Measurements from ENCODE around the gene NEFH. TPM values are rescaled to one million over a fixed set of nuclear protein-coding genes. Genes with fewer than 3 reads are reported as not detected.

Gene NEFH
- total and polyA plus RNA-seq, 4 donors = 0.22 to 0.71 (median 0.56) TPM

DNA sequence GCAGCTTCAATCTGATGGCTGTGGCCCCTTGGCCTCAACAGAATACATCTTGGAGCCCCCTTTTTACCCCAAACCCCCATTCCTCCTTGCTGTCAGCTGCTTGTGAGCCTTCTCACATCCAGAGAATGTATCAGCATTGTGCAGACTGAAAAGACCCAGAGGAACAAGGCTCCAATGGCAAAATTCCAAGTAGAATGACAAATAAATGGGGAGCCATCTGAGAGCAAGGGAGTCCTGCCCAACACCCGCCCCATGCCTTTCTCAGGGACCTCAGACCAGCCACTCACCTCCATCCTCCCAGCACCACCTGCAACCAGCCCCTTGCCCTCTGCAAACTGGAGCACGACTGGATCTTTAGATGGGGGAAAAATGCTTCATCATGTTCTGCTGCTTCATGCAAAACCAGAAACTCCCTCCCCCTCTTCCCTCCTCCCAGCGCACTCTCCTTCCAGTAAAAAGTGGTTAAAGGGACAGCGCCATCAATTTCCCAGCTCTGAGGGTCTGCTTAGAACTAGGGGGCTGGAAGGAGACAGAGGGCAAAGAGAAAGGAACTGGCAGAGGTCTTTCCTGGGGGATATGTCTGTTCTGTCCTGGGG lies 2.2 kb upstream of the NEFH start:
- ATAC-seq (ENCODE audit: insufficient read depth, low FRiP score) (no peak), DNase-seq (no peak)
- H3K36me3 ChIP-seq (ENCODE audit: control insufficient read depth in 4 of 4, insufficient read depth in 4 of 4, low read length in 4 of 4) = no peaks in the 10 kb centered on the region
- no peak overlapping the region for H3K9ac ChIP-seq (ENCODE audit: insufficient read depth in 1 of 2, low read length in 2 of 2)
- TF ChIP-seq, protein P1, sequence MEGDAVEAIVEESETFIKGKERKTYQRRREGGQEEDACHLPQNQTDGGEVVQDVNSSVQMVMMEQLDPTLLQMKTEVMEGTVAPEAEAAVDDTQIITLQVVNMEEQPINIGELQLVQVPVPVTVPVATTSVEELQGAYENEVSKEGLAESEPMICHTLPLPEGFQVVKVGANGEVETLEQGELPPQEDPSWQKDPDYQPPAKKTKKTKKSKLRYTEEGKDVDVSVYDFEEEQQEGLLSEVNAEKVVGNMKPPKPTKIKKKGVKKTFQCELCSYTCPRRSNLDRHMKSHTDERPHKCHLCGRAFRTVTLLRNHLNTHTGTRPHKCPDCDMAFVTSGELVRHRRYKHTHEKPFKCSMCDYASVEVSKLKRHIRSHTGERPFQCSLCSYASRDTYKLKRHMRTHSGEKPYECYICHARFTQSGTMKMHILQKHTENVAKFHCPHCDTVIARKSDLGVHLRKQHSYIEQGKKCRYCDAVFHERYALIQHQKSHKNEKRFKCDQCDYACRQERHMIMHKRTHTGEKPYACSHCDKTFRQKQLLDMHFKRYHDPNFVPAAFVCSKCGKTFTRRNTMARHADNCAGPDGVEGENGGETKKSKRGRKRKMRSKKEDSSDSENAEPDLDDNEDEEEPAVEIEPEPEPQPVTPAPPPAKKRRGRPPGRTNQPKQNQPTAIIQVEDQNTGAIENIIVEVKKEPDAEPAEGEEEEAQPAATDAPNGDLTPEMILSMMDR (IDR thresholded peaks at IDR 0.05; ENCODE audit: control extremely low read depth, extremely low read depth) = no peak
- peaks cover 0 to 16% (median 0%) of the 10 kb centered on the region in 4 donors for H3K9me3 ChIP-seq (ENCODE audit: control insufficient read depth in 4 of 4, insufficient read depth in 3 of 4, low read length in 3 of 4)
- no peak overlapping the region for H3K27ac ChIP-seq (ENCODE audit: low read depth in 1 of 2, low read length in 1 of 2)
- peaks cover 3 to 19% (median 17%) of the 10 kb centered on the region in 3 donors for H3K27me3 ChIP-seq (ENCODE audit: control insufficient read depth in 3 of 3, insufficient read depth in 3 of 3, low read length in 2 of 3)
- H3K4me3 ChIP-seq = no peak overlapping the region
- 15 to 25% methylated on average over 4 of the region's 4 CpGs for WGBS, 2 donors
- peaks cover 0 to 25% (median 0%) of the 10 kb centered on the region in 5 donors for H3K4me1 ChIP-seq (ENCODE audit: control insufficient read depth in 5 of 5, insufficient read depth in 5 of 5, low read length in 5 of 5)

DNA sequence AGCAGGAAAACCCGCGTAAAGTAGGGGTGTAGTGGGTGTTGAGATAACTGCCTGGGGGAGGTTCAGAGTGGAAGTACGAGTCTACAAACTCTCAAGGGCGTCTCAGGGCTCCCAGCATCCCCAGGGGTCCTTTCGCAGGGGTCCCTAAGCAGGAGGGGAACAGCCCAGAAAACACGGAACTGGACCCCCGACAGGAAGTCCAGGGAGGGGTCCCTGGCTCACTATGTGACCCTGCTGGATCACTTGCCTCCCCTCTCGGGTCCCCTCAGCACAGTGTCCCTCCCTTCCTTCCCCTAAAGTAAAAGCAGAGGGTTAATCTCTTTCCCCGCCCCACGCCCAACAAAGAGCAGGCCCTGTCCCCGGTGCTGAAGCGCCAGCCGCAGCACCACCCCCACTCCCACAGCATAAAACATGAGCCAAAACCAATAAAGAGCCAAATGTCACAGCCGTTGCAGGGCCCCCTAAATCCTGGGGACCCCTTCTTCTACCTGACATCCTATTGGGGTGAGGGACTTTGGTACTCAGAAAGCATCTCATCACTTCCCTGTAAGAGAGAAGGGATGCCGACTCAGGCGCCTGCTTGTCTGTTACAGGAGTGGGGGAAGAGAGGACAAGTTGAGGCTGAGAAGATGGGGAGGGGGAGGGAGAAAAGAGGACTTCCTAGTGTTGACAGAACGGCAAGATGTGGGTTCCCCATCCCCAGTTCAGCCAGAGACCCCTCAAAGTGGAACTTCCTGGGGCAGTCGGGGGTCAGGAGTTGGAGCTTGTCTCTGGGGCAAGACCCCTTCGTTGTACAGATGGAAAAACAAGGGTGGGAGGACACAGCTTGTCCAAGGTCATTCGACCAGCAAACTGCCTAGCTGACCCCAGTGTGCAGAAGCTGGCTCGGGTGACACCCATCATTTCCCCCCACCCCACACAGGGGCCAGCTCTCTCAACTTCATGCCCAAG lies 1.4 kb upstream of the NEFH start:
- TF ChIP-seq, protein P1 (IDR thresholded peaks at IDR 0.05; ENCODE audit: control extremely low read depth, extremely low read depth) = no peak
- Histone ChIP-seq H3K27me3 (ENCODE audit: control insufficient read depth in 3 of 3, insufficient read depth in 3 of 3, low read length in 2 of 3) (peaks cover 3 to 19% (median 17%) of the 10 kb centered on the region in 3 donors), H3K9ac (ENCODE audit: insufficient read depth in 1 of 2, low read length in 2 of 2) (no peak overlapping the region), H3K9me3 (ENCODE audit: control insufficient read depth in 4 of 4, insufficient read depth in 3 of 4, low read length in 3 of 4) (peaks cover 0 to 16% (median 0%) of the 10 kb centered on the region in 4 donors), H3K4me1 (ENCODE audit: control insufficient read depth in 5 of 5, insufficient read depth in 5 of 5, low read length in 5 of 5) (peaks cover 0 to 25% (median 0%) of the 10 kb centered on the region in 5 donors), H3K27ac (ENCODE audit: low read depth in 1 of 2, low read length in 1 of 2) (no peak overlapping the region), H3K4me3 (no peak overlapping the region), H3K36me3 (ENCODE audit: control insufficient read depth in 4 of 4, insufficient read depth in 4 of 4, low read length in 4 of 4) (no peaks in the 10 kb centered on the region)
- 8 to 10% methylated on average over 21 of the region's 21 CpGs for WGBS, 2 donors
- ATAC-seq (ENCODE audit: insufficient read depth, low FRiP score) (no peak), DNase-seq (peak; percentile 50 to 52 (median 51))

DNA sequence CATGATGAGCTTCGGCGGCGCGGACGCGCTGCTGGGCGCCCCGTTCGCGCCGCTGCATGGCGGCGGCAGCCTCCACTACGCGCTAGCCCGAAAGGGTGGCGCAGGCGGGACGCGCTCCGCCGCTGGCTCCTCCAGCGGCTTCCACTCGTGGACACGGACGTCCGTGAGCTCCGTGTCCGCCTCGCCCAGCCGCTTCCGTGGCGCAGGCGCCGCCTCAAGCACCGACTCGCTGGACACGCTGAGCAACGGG lies 169 bp downstream of the NEFH start:
- H3K27me3 ChIP-seq (ENCODE audit: control insufficient read depth in 3 of 3, insufficient read depth in 3 of 3, low read length in 2 of 3) = peaks cover 3 to 19% (median 17%) of the 10 kb centered on the region in 3 donors
- peaks cover 0 to 25% (median 0%) of the 10 kb centered on the region in 5 donors for H3K4me1 ChIP-seq (ENCODE audit: control insufficient read depth in 5 of 5, insufficient read depth in 5 of 5, low read length in 5 of 5)
- TF ChIP-seq, protein P1 (IDR thresholded peaks at IDR 0.05; ENCODE audit: control extremely low read depth, extremely low read depth) = no peak
- H3K36me3 ChIP-seq (ENCODE audit: control insufficient read depth in 4 of 4, insufficient read depth in 4 of 4, low read length in 4 of 4) = no peaks in the 10 kb centered on the region
- DNase-seq = no peak
- no peak overlapping the region for H3K27ac ChIP-seq (ENCODE audit: low read depth in 1 of 2, low read length in 1 of 2)
- peaks cover 0 to 13% (median 0%) of the 10 kb centered on the region in 4 donors for H3K9me3 ChIP-seq (ENCODE audit: control insufficient read depth in 4 of 4, insufficient read depth in 3 of 4, low read length in 3 of 4)
- no peak for ATAC-seq (ENCODE audit: insufficient read depth, low FRiP score)
- H3K4me3 ChIP-seq = no peak overlapping the region
- 6% methylated on average over 39 of the region's 39 CpGs for WGBS, 2 donors
- H3K9ac ChIP-seq (ENCODE audit: insufficient read depth in 1 of 2, low read length in 2 of 2) = no peak overlapping the region
